HG02840 (cell line): ENCODE measurements around the gene TECR.
"Not testable (repeated sequence)": the region's sequence is repeated elsewhere in the genome, so short reads cannot be mapped to it uniquely, and the experiment has no call there.

Experiments
- ATAC-seq: cut with Tn5 transposase; IDR thresholded peaks from one replicate; pipeline ENCODE4 v1.9.1; 2021; ENCODE audit warnings: mild to moderate bottlenecking, moderate library complexity, moderate number of reproducible peaks; ENCODE audit not compliant: unreplicated experiment, low FRiP score

Gene TECR

GRCh38 chr19:14533450-14533849, 4.1 kb downstream of the TECR start:
- no peak for ATAC-seq

- no peak for ATAC-seq
Observed at GRCh38 chr19:14536926-14537692, 7.7 kb downstream of the TECR start.

- ATAC-seq, result no peak
Observed at GRCh38 chr19:14540741-14541525, 11.5 kb downstream of the TECR start.

- not testable (repeated sequence) for ATAC-seq
Observed at GRCh38 chr19:14541979-14542378, 12.6 kb downstream of the TECR start.

- no peak for ATAC-seq
Observed at GRCh38 chr19:14542711-14543328, 13.4 kb downstream of the TECR start.

- ATAC-seq, result no peak
Observed at GRCh38 chr19:14544047-14544446, 14.7 kb downstream of the TECR start.

- ATAC-seq, result no peak
Observed at GRCh38 chr19:14544977-14545715, 15.8 kb downstream of the TECR start.

- ATAC-seq, result no peak
Observed at GRCh38 chr19:14545716-14546082, 16.3 kb downstream of the TECR start.

- ATAC-seq, result no peak
Observed at GRCh38 chr19:14550201-14550754, 20.9 kb downstream of the TECR start.

- not testable (repeated sequence) for ATAC-seq
Observed at GRCh38 chr19:14551134-14552005, 22.0 kb downstream of the TECR start.

GRCh38 chr19:14552006-14552360, 22.6 kb downstream of the TECR start:
- ATAC-seq, result not testable (repeated sequence)

- ATAC-seq, result no peak
Observed at GRCh38 chr19:14553042-14553938, 23.9 kb downstream of the TECR start.

GRCh38 chr19:14553939-14554243, 24.5 kb downstream of the TECR start:
- ATAC-seq, result no peak

- no peak for ATAC-seq
Observed at GRCh38 chr19:14554382-14554812, 25.0 kb downstream of the TECR start.

- no peak for ATAC-seq
Observed at GRCh38 chr19:14555918-14556661, 26.7 kb downstream of the TECR start.

- no peak for ATAC-seq
Observed at GRCh38 chr19:14556662-14557188, 27.3 kb downstream of the TECR start.

- ATAC-seq, result no peak
Observed at GRCh38 chr19:14558370-14559066, 29.1 kb downstream of the TECR start.
